22Rv1 (cell line): Measurements from ENCODE around the gene RPTOR.

ENCODE experiments used
- H3K27ac ChIP-seq: fragments of 450-650 bp; 2 replicates; pipeline ENCODE4 v1.5.1; 2017
- ZFX ChIP-seq: fragments of 450-650 bp; IDR thresholded peaks from 2 replicates; pipeline ENCODE4 v1.6.1; 2017; ENCODE audit warnings: antibody characterized with exemption, borderline replicate concordance
- TF ChIP-seq, protein P1 (sequence below): fragments of 450-650 bp; IDR thresholded peaks from 2 replicates; pipeline ENCODE4 v1.5.1; 2017; ENCODE audit warnings: mild to moderate bottlenecking

The RPTOR gene

DNA sequence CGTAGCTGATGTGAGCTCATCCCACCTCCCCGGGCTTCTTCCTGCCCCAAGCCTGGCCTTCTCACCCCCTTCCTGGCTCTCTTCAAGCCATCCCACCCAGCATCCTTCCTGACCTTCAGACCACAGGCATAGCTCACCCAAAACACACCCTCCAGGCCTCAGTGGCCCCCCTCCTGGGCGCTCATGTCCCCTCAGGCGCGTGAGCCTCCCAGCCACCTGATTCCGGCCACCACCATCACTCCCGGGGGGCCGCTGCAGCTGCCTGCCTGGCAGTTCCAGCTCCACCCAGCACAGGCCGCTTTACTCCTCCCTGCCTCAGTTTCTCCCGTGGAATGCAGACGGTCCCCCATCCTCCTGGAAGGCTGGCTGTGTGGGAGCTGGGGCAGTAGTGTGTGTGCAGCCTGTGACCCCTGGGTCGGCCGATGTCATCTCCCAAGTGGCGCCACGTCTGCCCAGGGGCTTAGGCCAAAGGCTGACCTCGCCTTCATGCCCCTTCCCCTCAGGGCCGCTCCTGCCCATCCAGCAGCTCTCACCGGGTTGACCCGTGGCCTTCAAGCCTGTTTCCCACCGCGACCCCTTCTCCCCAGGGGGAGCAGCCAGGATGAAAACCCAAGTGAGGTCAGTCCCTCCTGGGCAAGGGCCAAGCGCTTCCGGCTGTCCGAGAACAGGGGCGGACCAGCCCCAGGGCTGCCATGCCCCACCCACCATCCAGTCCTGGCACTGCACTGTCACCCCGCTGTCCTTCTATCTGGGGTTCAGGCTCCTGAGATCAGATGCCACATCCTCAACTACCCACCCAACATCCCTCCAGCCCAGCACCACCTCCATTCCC lies 435.1 kb downstream of the RPTOR start:
- TF ChIP-seq, protein P1, sequence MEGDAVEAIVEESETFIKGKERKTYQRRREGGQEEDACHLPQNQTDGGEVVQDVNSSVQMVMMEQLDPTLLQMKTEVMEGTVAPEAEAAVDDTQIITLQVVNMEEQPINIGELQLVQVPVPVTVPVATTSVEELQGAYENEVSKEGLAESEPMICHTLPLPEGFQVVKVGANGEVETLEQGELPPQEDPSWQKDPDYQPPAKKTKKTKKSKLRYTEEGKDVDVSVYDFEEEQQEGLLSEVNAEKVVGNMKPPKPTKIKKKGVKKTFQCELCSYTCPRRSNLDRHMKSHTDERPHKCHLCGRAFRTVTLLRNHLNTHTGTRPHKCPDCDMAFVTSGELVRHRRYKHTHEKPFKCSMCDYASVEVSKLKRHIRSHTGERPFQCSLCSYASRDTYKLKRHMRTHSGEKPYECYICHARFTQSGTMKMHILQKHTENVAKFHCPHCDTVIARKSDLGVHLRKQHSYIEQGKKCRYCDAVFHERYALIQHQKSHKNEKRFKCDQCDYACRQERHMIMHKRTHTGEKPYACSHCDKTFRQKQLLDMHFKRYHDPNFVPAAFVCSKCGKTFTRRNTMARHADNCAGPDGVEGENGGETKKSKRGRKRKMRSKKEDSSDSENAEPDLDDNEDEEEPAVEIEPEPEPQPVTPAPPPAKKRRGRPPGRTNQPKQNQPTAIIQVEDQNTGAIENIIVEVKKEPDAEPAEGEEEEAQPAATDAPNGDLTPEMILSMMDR = no peak
- no peak for TF ChIP-seq ZFX
- H3K27ac ChIP-seq = no peak overlapping the region

GRCh38 chr17:80980397-80981061 lies 435.9 kb downstream of the RPTOR start:
- TF ChIP-seq, protein P1 = no peak
- no peak for TF ChIP-seq ZFX

GRCh38 chr17:80981062-80981902 lies 436.6 kb downstream of the RPTOR start:
- no peak overlapping the region for H3K27ac ChIP-seq
- no peak for TF ChIP-seq ZFX
- TF ChIP-seq, protein P1 = peak; percentile 90

More at GRCh38 chr17:80980397-80981061, 435.9 kb downstream of the RPTOR start:
- no peak overlapping the region for H3K27ac ChIP-seq

GRCh38 chr17:80981929-80982425 lies 437.3 kb downstream of the RPTOR start:
- TF ChIP-seq, protein P1 = no peak
- no peak for TF ChIP-seq ZFX

GRCh38 chr17:80982426-80982974 lies 437.9 kb downstream of the RPTOR start:
- TF ChIP-seq ZFX = no peak
- TF ChIP-seq, protein P1 = no peak
- no peak overlapping the region for H3K27ac ChIP-seq

More at GRCh38 chr17:80981929-80982425, 437.3 kb downstream of the RPTOR start:
- no peak overlapping the region for H3K27ac ChIP-seq

GRCh38 chr17:80983545-80983944 lies 438.9 kb downstream of the RPTOR start:
- no peak overlapping the region for H3K27ac ChIP-seq
- TF ChIP-seq, protein P1 = no peak
- TF ChIP-seq ZFX = no peak
